ENCODE results near the gene DLGAP1.

DNA sequence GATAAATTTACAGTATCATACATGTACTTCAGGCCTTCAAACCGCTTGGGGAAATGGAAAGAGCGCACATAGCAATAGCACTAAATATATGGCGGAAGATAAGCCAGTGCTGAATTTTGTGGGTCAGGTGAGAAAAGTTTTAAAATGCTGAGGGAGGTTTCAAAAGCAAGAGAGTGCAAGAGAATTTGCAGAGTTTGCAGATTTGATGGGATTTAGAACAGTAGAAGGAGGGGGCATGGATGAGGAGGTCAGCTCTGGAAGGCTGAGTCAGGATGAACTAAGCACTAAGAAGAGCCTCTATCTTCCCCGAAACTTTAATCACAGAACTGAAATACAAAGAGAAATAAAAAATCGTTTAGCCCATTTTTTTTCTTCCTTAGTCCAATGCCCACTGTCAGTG is 145.9 kb downstream of the DLGAP1 start:
- TF ChIP-seq FOXM1 (IDR thresholded peaks at IDR 0.05; ENCODE audit: low read depth, low read length) (no peak), RAD21 (IDR thresholded peaks at IDR 0.05; ENCODE audit: insufficient read depth, low read depth, low read length) (no peak), JUNB (IDR thresholded peaks at IDR 0.05) (no peak), CEBPB (IDR thresholded peaks at IDR 0.05; ENCODE audit: borderline replicate concordance in 1 of 2, low read depth in 2 of 2, low read length in 2 of 2) (no peak)
- TF ChIP-seq, protein P1, sequence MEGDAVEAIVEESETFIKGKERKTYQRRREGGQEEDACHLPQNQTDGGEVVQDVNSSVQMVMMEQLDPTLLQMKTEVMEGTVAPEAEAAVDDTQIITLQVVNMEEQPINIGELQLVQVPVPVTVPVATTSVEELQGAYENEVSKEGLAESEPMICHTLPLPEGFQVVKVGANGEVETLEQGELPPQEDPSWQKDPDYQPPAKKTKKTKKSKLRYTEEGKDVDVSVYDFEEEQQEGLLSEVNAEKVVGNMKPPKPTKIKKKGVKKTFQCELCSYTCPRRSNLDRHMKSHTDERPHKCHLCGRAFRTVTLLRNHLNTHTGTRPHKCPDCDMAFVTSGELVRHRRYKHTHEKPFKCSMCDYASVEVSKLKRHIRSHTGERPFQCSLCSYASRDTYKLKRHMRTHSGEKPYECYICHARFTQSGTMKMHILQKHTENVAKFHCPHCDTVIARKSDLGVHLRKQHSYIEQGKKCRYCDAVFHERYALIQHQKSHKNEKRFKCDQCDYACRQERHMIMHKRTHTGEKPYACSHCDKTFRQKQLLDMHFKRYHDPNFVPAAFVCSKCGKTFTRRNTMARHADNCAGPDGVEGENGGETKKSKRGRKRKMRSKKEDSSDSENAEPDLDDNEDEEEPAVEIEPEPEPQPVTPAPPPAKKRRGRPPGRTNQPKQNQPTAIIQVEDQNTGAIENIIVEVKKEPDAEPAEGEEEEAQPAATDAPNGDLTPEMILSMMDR (IDR thresholded peaks at IDR 0.05 in 2 of 3, conservative IDR thresholded peaks at IDR 0.05 in 1 of 3; ENCODE audit: control insufficient read depth in 2 of 3, extremely low read depth in 1 of 3, insufficient read depth in 1 of 3, low read depth in 3 of 3, low read length in 3 of 3), result no peak
- TF ChIP-seq, protein P2, sequence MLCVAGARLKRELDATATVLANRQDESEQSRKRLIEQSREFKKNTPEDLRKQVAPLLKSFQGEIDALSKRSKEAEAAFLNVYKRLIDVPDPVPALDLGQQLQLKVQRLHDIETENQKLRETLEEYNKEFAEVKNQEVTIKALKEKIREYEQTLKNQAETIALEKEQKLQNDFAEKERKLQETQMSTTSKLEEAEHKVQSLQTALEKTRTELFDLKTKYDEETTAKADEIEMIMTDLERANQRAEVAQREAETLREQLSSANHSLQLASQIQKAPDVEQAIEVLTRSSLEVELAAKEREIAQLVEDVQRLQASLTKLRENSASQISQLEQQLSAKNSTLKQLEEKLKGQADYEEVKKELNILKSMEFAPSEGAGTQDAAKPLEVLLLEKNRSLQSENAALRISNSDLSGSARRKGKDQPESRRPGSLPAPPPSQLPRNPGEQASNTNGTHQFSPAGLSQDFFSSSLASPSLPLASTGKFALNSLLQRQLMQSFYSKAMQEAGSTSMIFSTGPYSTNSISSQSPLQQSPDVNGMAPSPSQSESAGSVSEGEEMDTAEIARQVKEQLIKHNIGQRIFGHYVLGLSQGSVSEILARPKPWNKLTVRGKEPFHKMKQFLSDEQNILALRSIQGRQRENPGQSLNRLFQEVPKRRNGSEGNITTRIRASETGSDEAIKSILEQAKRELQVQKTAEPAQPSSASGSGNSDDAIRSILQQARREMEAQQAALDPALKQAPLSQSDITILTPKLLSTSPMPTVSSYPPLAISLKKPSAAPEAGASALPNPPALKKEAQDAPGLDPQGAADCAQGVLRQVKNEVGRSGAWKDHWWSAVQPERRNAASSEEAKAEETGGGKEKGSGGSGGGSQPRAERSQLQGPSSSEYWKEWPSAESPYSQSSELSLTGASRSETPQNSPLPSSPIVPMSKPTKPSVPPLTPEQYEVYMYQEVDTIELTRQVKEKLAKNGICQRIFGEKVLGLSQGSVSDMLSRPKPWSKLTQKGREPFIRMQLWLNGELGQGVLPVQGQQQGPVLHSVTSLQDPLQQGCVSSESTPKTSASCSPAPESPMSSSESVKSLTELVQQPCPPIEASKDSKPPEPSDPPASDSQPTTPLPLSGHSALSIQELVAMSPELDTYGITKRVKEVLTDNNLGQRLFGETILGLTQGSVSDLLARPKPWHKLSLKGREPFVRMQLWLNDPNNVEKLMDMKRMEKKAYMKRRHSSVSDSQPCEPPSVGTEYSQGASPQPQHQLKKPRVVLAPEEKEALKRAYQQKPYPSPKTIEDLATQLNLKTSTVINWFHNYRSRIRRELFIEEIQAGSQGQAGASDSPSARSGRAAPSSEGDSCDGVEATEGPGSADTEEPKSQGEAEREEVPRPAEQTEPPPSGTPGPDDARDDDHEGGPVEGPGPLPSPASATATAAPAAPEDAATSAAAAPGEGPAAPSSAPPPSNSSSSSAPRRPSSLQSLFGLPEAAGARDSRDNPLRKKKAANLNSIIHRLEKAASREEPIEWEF (IDR thresholded peaks at IDR 0.05; ENCODE audit: insufficient replicate concordance, low read depth, low read length), result no peak
- TF ChIP-seq, protein P3, sequence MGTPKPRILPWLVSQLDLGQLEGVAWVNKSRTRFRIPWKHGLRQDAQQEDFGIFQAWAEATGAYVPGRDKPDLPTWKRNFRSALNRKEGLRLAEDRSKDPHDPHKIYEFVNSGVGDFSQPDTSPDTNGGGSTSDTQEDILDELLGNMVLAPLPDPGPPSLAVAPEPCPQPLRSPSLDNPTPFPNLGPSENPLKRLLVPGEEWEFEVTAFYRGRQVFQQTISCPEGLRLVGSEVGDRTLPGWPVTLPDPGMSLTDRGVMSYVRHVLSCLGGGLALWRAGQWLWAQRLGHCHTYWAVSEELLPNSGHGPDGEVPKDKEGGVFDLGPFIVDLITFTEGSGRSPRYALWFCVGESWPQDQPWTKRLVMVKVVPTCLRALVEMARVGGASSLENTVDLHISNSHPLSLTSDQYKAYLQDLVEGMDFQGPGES (IDR thresholded peaks at IDR 0.05), result no peak
